ENCODE results near the gene HECTD2. TPM values are rescaled to one million over a fixed set of nuclear protein-coding genes. Genes with fewer than 3 reads are reported as not detected.
"Not testable (repeated sequence)": the region's sequence is repeated elsewhere in the genome, so short reads cannot be mapped to it uniquely, and the experiment has no call there.

Gene HECTD2, protein sequence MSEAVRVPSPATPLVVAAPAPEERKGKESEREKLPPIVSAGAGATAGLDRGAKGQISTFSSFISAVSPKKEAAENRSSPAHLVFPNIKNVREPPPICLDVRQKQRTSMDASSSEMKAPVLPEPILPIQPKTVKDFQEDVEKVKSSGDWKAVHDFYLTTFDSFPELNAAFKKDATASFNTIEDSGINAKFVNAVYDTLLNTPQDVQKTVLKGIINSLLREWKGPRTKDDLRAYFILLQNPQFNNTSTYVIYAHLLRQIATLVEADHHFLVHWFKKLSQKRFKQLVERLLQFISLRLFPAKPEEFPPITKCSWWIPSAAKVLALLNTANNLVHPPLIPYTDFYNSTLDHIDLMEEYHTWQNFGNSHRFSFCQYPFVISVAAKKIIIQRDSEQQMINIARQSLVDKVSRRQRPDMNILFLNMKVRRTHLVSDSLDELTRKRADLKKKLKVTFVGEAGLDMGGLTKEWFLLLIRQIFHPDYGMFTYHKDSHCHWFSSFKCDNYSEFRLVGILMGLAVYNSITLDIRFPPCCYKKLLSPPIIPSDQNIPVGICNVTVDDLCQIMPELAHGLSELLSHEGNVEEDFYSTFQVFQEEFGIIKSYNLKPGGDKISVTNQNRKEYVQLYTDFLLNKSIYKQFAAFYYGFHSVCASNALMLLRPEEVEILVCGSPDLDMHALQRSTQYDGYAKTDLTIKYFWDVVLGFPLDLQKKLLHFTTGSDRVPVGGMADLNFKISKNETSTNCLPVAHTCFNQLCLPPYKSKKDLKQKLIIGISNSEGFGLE
- total RNA-seq (2014; rRNA removed; shearing (Covaris generic)) (0.16 TPM in 1 of 2 replicates, not detected in the other), total RNA-seq (2022) (0.68 and 0.78 TPM in 2 replicates), Bru-seq, nascent RNA (percentile 32 among the genes with signal in this experiment), BruChase-seq, experiment 1, labeled RNA remaining after a 6-hour chase (percentile 24 among the genes with signal in this experiment), BruChase-seq, experiment 2, labeled RNA remaining after a 2-hour chase (percentile 28 among the genes with signal in this experiment)
- long read RNA-seq, partial matches to known transcripts, result 0 of 3 reads
- long read RNA-seq, other reads (novel, unspliced or antisense), result 0 of 3 reads

DNA sequence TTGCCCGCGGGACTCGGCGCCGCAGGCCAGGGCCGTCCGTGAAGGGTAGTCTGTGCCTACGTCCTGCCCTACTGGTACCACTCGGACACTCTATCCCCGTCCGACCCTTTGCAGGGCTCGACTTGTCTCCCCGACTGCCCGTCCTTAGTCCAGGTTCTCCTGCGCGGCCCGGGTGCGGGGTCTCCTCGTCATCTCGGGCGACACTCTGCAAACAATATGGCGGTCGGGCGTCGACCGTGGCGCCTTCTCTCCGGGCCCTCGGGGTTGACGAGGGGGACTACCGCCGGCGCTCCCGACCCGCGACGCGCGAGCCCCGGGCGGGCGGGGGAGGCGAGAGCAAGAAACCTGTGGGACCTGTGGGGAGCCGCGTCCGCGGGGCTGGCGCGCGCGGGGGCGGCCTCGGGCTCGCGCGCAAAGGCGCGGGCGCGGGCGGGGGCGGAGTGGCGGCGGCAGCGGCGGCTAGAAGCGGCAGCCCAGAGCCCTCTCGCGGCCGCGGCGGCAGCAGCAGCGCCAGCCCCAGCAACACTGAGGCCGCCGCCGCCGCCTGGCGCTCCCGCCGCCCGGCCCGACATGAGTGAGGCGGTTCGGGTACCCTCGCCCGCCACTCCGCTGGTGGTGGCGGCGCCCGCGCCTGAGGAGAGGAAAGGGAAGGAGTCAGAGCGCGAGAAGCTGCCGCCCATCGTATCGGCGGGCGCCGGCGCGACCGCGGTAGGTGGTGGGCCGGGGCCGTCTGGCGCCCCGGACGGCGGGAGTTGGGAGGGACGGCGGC, at the start of gene HECTD2:
Gene HECTD2 (plus strand): TSS at position 476 of the 769 bp plus-strand sequence. CDS start 95 bp downstream, at position 571.
- Histone ChIP-seq H3K9me2 (ENCODE audit: insufficient read depth, low read length) (no peaks in the 10 kb centered on the region), H4K20me1 (ENCODE audit: insufficient read depth, low read length) (no peaks in the 10 kb centered on the region), H3K4me3 (ENCODE audit: low read depth, low read length, poor library complexity, severe bottlenecking) (peak within 1 kb of the TSS; percentile 71), H3K27ac (ENCODE audit: low read depth, low read length, poor library complexity, severe bottlenecking) (no peak within 1 kb of the TSS), H3K4me2 (ENCODE audit: low read length) (peak within 1 kb of the TSS; percentile 63), H3K79me2 (ENCODE audit: insufficient read depth, low read depth, low read length) (no peaks in the 10 kb centered on the region), H3K4me1 (ENCODE audit: insufficient read depth, low read length, poor library complexity, severe bottlenecking) (peaks cover 9% of the 10 kb centered on the region), H3K9me3 (ENCODE audit: low read length) (no peaks in the 10 kb centered on the region; the same call in 1 of the 2 replicates), H3K36me3 (ENCODE audit: insufficient read depth, low read length) (no peaks in the 10 kb centered on the region), H2AFZ (ENCODE audit: low read length) (peak within 1 kb of the TSS; percentile 93)
- CTCF ChIA-PET (ENCODE audit: unreplicated experiment), result no interaction called here
- intact Hi-C loops (cut with micrococcal nuclease; ENCODE audit: unreplicated experiment), result loop anchor here (2.0 to 5.0 kb wide), 3 partner anchors 113 to 497 kb away; partner anchors contain the start of gene FGFBP3
- TF ChIP-seq EZH2phosphoT487 (IDR thresholded peaks at IDR 0.05; ENCODE audit: borderline replicate concordance, low read depth, low read length), result no peak
- TF ChIP-seq, protein P1, sequence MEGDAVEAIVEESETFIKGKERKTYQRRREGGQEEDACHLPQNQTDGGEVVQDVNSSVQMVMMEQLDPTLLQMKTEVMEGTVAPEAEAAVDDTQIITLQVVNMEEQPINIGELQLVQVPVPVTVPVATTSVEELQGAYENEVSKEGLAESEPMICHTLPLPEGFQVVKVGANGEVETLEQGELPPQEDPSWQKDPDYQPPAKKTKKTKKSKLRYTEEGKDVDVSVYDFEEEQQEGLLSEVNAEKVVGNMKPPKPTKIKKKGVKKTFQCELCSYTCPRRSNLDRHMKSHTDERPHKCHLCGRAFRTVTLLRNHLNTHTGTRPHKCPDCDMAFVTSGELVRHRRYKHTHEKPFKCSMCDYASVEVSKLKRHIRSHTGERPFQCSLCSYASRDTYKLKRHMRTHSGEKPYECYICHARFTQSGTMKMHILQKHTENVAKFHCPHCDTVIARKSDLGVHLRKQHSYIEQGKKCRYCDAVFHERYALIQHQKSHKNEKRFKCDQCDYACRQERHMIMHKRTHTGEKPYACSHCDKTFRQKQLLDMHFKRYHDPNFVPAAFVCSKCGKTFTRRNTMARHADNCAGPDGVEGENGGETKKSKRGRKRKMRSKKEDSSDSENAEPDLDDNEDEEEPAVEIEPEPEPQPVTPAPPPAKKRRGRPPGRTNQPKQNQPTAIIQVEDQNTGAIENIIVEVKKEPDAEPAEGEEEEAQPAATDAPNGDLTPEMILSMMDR (conservative IDR thresholded peaks at IDR 0.05; ENCODE audit: low read length), result peak; percentile 44; the same call in 1 of the 2 replicates
- POLR2A ChIA-PET, result interaction anchor here (0.7 kb wide), 1 partner anchor 360 kb away, joined by 3 read pairs; no protein-coding TSS in a partner anchor
- DNase-seq (ENCODE audit: low spot score), result peak; percentile 81
- BruUV-seq (replicated peaks), result no TSS peak

DNA sequence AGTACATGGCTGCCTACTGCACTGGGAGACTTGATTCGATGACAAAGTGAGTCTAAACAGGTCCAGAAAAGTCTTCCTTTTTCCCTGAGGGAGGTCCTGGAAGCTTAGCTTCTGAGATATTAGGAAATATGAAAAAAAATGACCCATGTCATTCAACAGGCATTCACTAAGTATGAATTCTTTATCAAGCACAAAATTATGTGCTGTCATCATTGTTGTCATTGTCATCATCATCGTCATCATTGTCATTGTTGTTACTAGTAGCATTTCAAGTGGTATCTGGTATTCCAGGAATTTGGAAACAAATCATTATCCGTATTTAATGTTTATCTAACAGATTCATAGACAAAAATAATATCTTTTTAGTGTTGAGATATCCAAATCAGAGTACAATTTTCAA, 49.7 kb upstream of the HECTD2 start:
- no peak for TF ChIP-seq EZH2phosphoT487 (IDR thresholded peaks at IDR 0.05; ENCODE audit: borderline replicate concordance, low read depth, low read length)
- TF ChIP-seq, protein P1 (conservative IDR thresholded peaks at IDR 0.05; ENCODE audit: low read length), result no peak
- Histone ChIP-seq H3K36me3 (ENCODE audit: insufficient read depth, low read length) (no peaks in the 10 kb centered on the region), H3K79me2 (ENCODE audit: insufficient read depth, low read depth, low read length) (no peaks in the 10 kb centered on the region), H3K9me2 (ENCODE audit: insufficient read depth, low read length) (no peaks in the 10 kb centered on the region), H3K4me1 (ENCODE audit: insufficient read depth, low read length, poor library complexity, severe bottlenecking) (no peaks in the 10 kb centered on the region), H3K4me2 (ENCODE audit: low read length) (no peak overlapping the region), H2AFZ (ENCODE audit: low read length) (no peak overlapping the region), H3K4me3 (ENCODE audit: low read depth, low read length, poor library complexity, severe bottlenecking) (no peak overlapping the region), H3K27ac (ENCODE audit: low read depth, low read length, poor library complexity, severe bottlenecking) (no peak overlapping the region), H3K9me3 (ENCODE audit: low read length) (no peaks in the 10 kb centered on the region), H4K20me1 (ENCODE audit: insufficient read depth, low read length) (no peaks in the 10 kb centered on the region)
- intact Hi-C loops (cut with micrococcal nuclease; ENCODE audit: unreplicated experiment), result no loop called here
- ChIA-PET CTCF (ENCODE audit: unreplicated experiment) (no interaction called here), POLR2A (no interaction called here)
- no TSS peak for BruUV-seq (replicated peaks)
- DNase-seq (ENCODE audit: low spot score), result no peak

DNA sequence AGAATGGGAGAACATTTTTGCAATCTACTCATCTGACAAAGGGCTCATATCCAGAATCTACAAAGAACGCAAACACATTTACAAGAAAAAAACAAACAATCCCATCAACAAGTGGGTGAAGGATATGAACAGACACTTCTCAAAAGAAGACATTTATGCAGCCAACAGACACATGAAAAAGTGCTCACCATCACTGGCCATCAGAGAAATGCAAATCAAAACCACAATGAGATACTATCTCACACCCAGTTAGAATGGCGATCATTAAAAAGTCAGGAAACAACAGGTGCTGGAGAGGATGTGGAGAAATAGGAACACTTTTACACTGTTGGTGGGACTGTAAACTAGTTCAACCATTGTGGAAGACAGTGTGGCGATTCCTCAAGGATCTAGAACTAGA, 44.6 kb upstream of the HECTD2 start:
- H3K36me3 ChIP-seq (ENCODE audit: insufficient read depth, low read length); H4K20me1 ChIP-seq (ENCODE audit: insufficient read depth, low read length); POLR2A ChIA-PET; intact Hi-C loops (cut with micrococcal nuclease; ENCODE audit: unreplicated experiment); H3K4me3 ChIP-seq (ENCODE audit: low read depth, low read length, poor library complexity, severe bottlenecking); H3K27ac ChIP-seq (ENCODE audit: low read depth, low read length, poor library complexity, severe bottlenecking); BruUV-seq (replicated peaks); H3K9me2 ChIP-seq (ENCODE audit: insufficient read depth, low read length); H2AFZ ChIP-seq (ENCODE audit: low read length); H3K9me3 ChIP-seq (ENCODE audit: low read length); H3K4me2 ChIP-seq (ENCODE audit: low read length); CTCF ChIA-PET (ENCODE audit: unreplicated experiment); DNase-seq (ENCODE audit: low spot score); H3K79me2 ChIP-seq (ENCODE audit: insufficient read depth, low read depth, low read length); H3K4me1 ChIP-seq (ENCODE audit: insufficient read depth, low read length, poor library complexity, severe bottlenecking): not testable (repeated sequence)
